T-helper 1 cell treated with Interleukin-12 subunit alpha and Interleukin-12 subunit beta and Interleukin-4 antibody, amounts not matched to agents 30 μg/mL and 1 μg/mL, for 36 hours (primary cell): Measurements from ENCODE around the gene APBB1.

Experiments
- H3K27ac Mint-ChIP-seq: one replicate; pipeline ENCODE4 v1.8.0; 2021; ENCODE audit warnings: mild to moderate bottlenecking, mixed read lengths
- H3K27me3 Mint-ChIP-seq: one replicate; pipeline ENCODE4 v1.8.0; 2021; ENCODE audit warnings: low read depth, mixed read lengths
- H3K36me3 Mint-ChIP-seq: one replicate; pipeline ENCODE4 v1.8.0; 2021; ENCODE audit warnings: low read depth, mixed read lengths
- H3K4me1 Mint-ChIP-seq: one replicate; pipeline ENCODE4 v1.8.0; 2021; ENCODE audit warnings: low read depth, mixed read lengths
- H3K4me3 Mint-ChIP-seq: one replicate; pipeline ENCODE4 v1.8.0; 2021; ENCODE audit warnings: mild to moderate bottlenecking, moderate library complexity, mixed read lengths
- H3K9me3 Mint-ChIP-seq: one replicate; pipeline ENCODE4 v1.8.0; 2021; ENCODE audit warnings: mixed read lengths

The APBB1 gene

GRCh38 chr11:6437993-6438392, 19.1 kb upstream of the APBB1 start:
- Mint-ChIP-seq H3K36me3 (no peaks in the 10 kb centered on the region), H3K4me3 (no peak overlapping the region), H3K9me3 (no peaks in the 10 kb centered on the region), H3K4me1 (peaks cover 3% of the 10 kb centered on the region), H3K27me3 (no peaks in the 10 kb centered on the region), H3K27ac (no peak overlapping the region)

GRCh38 chr11:6437423-6437822, 18.5 kb upstream of the APBB1 start:
- Mint-ChIP-seq H3K4me1 (peaks cover 3% of the 10 kb centered on the region), H3K27ac (no peak overlapping the region), H3K9me3 (no peaks in the 10 kb centered on the region), H3K4me3 (no peak overlapping the region), H3K36me3 (no peaks in the 10 kb centered on the region), H3K27me3 (no peaks in the 10 kb centered on the region)

GRCh38 chr11:6433998-6434660, 15.2 kb upstream of the APBB1 start:
- no peaks in the 10 kb centered on the region for H3K36me3 Mint-ChIP-seq
- H3K4me1 Mint-ChIP-seq, result peaks cover 3% of the 10 kb centered on the region
- no peaks in the 10 kb centered on the region for H3K9me3 Mint-ChIP-seq
- no peak overlapping the region for H3K4me3 Mint-ChIP-seq
- no peak overlapping the region for H3K27ac Mint-ChIP-seq
- no peaks in the 10 kb centered on the region for H3K27me3 Mint-ChIP-seq

- H3K9me3 Mint-ChIP-seq, result no peaks in the 10 kb centered on the region
- peaks cover 3% of the 10 kb centered on the region for H3K4me1 Mint-ChIP-seq
- H3K27ac Mint-ChIP-seq, result no peak overlapping the region
- no peaks in the 10 kb centered on the region for H3K36me3 Mint-ChIP-seq
- H3K4me3 Mint-ChIP-seq, result no peak overlapping the region
- peaks cover 13% of the 10 kb centered on the region for H3K27me3 Mint-ChIP-seq
Observed at GRCh38 chr11:6431861-6432260, 13.0 kb upstream of the APBB1 start.

GRCh38 chr11:6427516-6427915, 8.6 kb upstream of the APBB1 start:
- Mint-ChIP-seq H3K27ac (no peak overlapping the region), H3K4me1 (no peaks in the 10 kb centered on the region), H3K9me3 (no peaks in the 10 kb centered on the region), H3K4me3 (no peak overlapping the region), H3K27me3 (peaks cover 56% of the 10 kb centered on the region), H3K36me3 (no peaks in the 10 kb centered on the region)

- H3K9me3 Mint-ChIP-seq, result no peaks in the 10 kb centered on the region
- H3K4me1 Mint-ChIP-seq, result peaks cover 6% of the 10 kb centered on the region
- H3K36me3 Mint-ChIP-seq, result no peaks in the 10 kb centered on the region
- H3K4me3 Mint-ChIP-seq, result no peak overlapping the region
- H3K27ac Mint-ChIP-seq, result no peak overlapping the region
- peaks cover 58% of the 10 kb centered on the region for H3K27me3 Mint-ChIP-seq
Observed at GRCh38 chr11:6420677-6421076, 1.8 kb upstream of the APBB1 start.

GRCh38 chr11:6418557-6419008, 311 bp downstream of the APBB1 start:
- Mint-ChIP-seq H3K4me3 (no peak overlapping the region), H3K27ac (no peak overlapping the region), H3K27me3 (peaks cover 37% of the 10 kb centered on the region), H3K4me1 (peaks cover 6% of the 10 kb centered on the region), H3K9me3 (no peaks in the 10 kb centered on the region), H3K36me3 (no peaks in the 10 kb centered on the region)

- Mint-ChIP-seq H3K4me3 (no peak overlapping the region), H3K9me3 (no peaks in the 10 kb centered on the region), H3K36me3 (no peaks in the 10 kb centered on the region), H3K27me3 (peaks cover 31% of the 10 kb centered on the region), H3K27ac (no peak overlapping the region), H3K4me1 (peaks cover 9% of the 10 kb centered on the region)
Observed at GRCh38 chr11:6417907-6418556, 862 bp downstream of the APBB1 start.

- Mint-ChIP-seq H3K27me3 (peaks cover 12% of the 10 kb centered on the region), H3K36me3 (peaks cover under 1% of the 10 kb centered on the region), H3K27ac (no peak overlapping the region), H3K9me3 (no peaks in the 10 kb centered on the region), H3K4me1 (peaks cover 10% of the 10 kb centered on the region), H3K4me3 (no peak overlapping the region)
Observed at GRCh38 chr11:6415797-6416196, 3.1 kb downstream of the APBB1 start.

GRCh38 chr11:6414874-6415328, 4.0 kb downstream of the APBB1 start:
- Mint-ChIP-seq H3K27ac (no peak overlapping the region), H3K4me3 (no peak overlapping the region), H3K36me3 (peaks cover 5% of the 10 kb centered on the region), H3K4me1 (peaks cover 9% of the 10 kb centered on the region), H3K27me3 (peaks cover 4% of the 10 kb centered on the region), H3K9me3 (no peaks in the 10 kb centered on the region)

- H3K27me3 Mint-ChIP-seq, result no peaks in the 10 kb centered on the region
- no peaks in the 10 kb centered on the region for H3K9me3 Mint-ChIP-seq
- H3K4me3 Mint-ChIP-seq, result no peak overlapping the region
- H3K36me3 Mint-ChIP-seq, result peaks cover 9% of the 10 kb centered on the region
- no peak overlapping the region for H3K27ac Mint-ChIP-seq
- peaks cover 5% of the 10 kb centered on the region for H3K4me1 Mint-ChIP-seq
Observed at GRCh38 chr11:6413791-6414201, 5.1 kb downstream of the APBB1 start.

- Mint-ChIP-seq H3K4me3 (no peak overlapping the region), H3K4me1 (peaks cover 15% of the 10 kb centered on the region), H3K9me3 (no peaks in the 10 kb centered on the region), H3K27me3 (no peaks in the 10 kb centered on the region), H3K36me3 (peaks cover 12% of the 10 kb centered on the region), H3K27ac (no peak overlapping the region)
Observed at GRCh38 chr11:6411594-6412031, 7.3 kb downstream of the APBB1 start.

- peaks cover 16% of the 10 kb centered on the region for H3K36me3 Mint-ChIP-seq
- H3K9me3 Mint-ChIP-seq, result no peaks in the 10 kb centered on the region
- no peak overlapping the region for H3K27ac Mint-ChIP-seq
- no peak overlapping the region for H3K4me3 Mint-ChIP-seq
- peaks cover 3% of the 10 kb centered on the region for H3K27me3 Mint-ChIP-seq
- H3K4me1 Mint-ChIP-seq, result peaks cover 22% of the 10 kb centered on the region
Observed at GRCh38 chr11:6410695-6411430, 8.0 kb downstream of the APBB1 start.

- Mint-ChIP-seq H3K36me3 (peaks cover 22% of the 10 kb centered on the region), H3K4me3 (no peak overlapping the region), H3K9me3 (no peaks in the 10 kb centered on the region), H3K27ac (no peak overlapping the region), H3K4me1 (peaks cover 49% of the 10 kb centered on the region), H3K27me3 (peaks cover 3% of the 10 kb centered on the region)
Observed at GRCh38 chr11:6406370-6406769, 12.5 kb downstream of the APBB1 start.

- Mint-ChIP-seq H3K4me3 (no peak overlapping the region), H3K27me3 (peaks cover 3% of the 10 kb centered on the region), H3K27ac (no peak overlapping the region), H3K36me3 (peaks cover 25% of the 10 kb centered on the region), H3K4me1 (peaks cover 51% of the 10 kb centered on the region), H3K9me3 (no peaks in the 10 kb centered on the region)
Observed at GRCh38 chr11:6405846-6406245, 13.0 kb downstream of the APBB1 start.
